KMS-11 (cell line): Measurements from ENCODE around the gene KLF15.

Experiments
- H2AFZ ChIP-seq: fragments of 200-600 bp; sonication (generic); 2 replicates; pipeline ENCODE4 v1.6.1; 2016; ENCODE audit warnings: antibody characterized with exemption, mixed run types, low read depth
- H3K27ac ChIP-seq: fragments of 200-600 bp; sonication (generic); 2 replicates; pipeline ENCODE4 v1.6.1; 2016; ENCODE audit warnings: mild to moderate bottlenecking, mixed run types
- H3K27me3 ChIP-seq: fragments of 200-600 bp; sonication (generic); 2 replicates; pipeline ENCODE4 v1.6.1; 2017; ENCODE audit warnings: mild to moderate bottlenecking, low read depth, mixed run types, moderate library complexity; ENCODE audit not compliant: insufficient read depth
- H3K36me3 ChIP-seq: fragments of 200-600 bp; sonication (generic); 2 replicates; pipeline ENCODE4 v1.6.1; 2017; ENCODE audit warnings: mild to moderate bottlenecking, mixed run types; ENCODE audit not compliant: insufficient read depth
- H3K4me1 ChIP-seq: fragments of 200-600 bp; sonication (generic); 2 replicates; pipeline ENCODE4 v1.6.1; 2016; ENCODE audit warnings: mild to moderate bottlenecking, low read depth, mixed run types; ENCODE audit not compliant: poor library complexity, severe bottlenecking
- H3K4me2 ChIP-seq: fragments of 200-600 bp; sonication (generic); 2 replicates; pipeline ENCODE4 v1.7.0; 2016; ENCODE audit warnings: mild to moderate bottlenecking, mixed run types
- H3K4me3 ChIP-seq: fragments of 200-600 bp; sonication (generic); IDR thresholded peaks from 2 replicates; pipeline ENCODE4 v1.6.1; 2017; ENCODE audit warnings: low read depth, low read length, mixed read lengths; ENCODE audit not compliant: insufficient read depth
- H3K79me2 ChIP-seq: fragments of 200-600 bp; sonication (generic); 2 replicates; pipeline ENCODE4 v1.6.1; 2016; ENCODE audit warnings: low read depth, mixed run types; ENCODE audit not compliant: insufficient read depth
- H3K9ac ChIP-seq: fragments of 200-600 bp; sonication (generic); 2 replicates; pipeline ENCODE4 v1.6.1; 2016; ENCODE audit warnings: mild to moderate bottlenecking, mixed run types
- H4K20me1 ChIP-seq: fragments of 200-600 bp; sonication (generic); 2 replicates; pipeline ENCODE4 v1.6.1; 2016; ENCODE audit warnings: mild to moderate bottlenecking, mixed run types; ENCODE audit not compliant: insufficient read depth
- TF ChIP-seq, protein P1 (sequence below): fragments of 200-600 bp; sonication (generic); conservative IDR thresholded peaks from 2 replicates; pipeline ENCODE4 v1.6.1; 2017; ENCODE audit warnings: low read depth, mild to moderate bottlenecking, antibody characterized with exemption, low read length, moderate library complexity, mixed read lengths

Gene KLF15

DNA sequence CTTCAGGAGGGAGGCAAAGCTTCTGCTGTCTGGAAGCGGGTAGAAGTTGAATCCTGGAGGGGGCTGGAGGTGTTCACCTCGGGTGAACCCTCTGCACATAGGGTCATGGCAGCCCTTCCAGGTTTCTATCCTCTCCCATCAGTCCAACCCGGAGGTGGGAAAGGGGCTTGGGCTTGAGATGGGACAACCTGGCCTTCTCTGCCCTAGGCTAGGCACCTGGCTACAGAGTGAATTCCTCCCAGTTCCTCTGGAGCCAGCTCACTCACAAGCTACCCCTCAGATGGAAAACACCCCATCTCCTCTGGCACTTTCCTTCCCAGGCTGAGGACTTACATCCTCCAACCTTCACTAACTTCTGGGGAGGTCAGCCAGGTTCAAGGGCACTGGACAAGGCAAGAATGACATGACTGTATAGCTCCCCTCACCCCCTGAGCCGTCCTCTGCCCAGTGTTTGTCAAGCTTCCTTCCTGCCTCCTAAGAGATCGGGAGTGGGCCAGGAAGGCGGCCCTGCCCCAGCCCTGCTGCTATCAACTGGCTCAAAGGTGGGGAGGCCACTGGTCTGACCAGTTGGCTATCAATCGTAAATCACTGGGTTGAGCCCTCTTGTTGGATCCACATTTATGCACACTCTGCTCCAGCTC lies 45.8 kb downstream of the KLF15 start:
- TF ChIP-seq, protein P1, sequence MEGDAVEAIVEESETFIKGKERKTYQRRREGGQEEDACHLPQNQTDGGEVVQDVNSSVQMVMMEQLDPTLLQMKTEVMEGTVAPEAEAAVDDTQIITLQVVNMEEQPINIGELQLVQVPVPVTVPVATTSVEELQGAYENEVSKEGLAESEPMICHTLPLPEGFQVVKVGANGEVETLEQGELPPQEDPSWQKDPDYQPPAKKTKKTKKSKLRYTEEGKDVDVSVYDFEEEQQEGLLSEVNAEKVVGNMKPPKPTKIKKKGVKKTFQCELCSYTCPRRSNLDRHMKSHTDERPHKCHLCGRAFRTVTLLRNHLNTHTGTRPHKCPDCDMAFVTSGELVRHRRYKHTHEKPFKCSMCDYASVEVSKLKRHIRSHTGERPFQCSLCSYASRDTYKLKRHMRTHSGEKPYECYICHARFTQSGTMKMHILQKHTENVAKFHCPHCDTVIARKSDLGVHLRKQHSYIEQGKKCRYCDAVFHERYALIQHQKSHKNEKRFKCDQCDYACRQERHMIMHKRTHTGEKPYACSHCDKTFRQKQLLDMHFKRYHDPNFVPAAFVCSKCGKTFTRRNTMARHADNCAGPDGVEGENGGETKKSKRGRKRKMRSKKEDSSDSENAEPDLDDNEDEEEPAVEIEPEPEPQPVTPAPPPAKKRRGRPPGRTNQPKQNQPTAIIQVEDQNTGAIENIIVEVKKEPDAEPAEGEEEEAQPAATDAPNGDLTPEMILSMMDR, result no peak
- Histone ChIP-seq H4K20me1 (no peaks in the 10 kb centered on the region), H3K27ac (no peak overlapping the region), H3K79me2 (no peaks in the 10 kb centered on the region), H3K4me1 (no peaks in the 10 kb centered on the region), H2AFZ (no peak overlapping the region), H3K27me3 (no peaks in the 10 kb centered on the region), H3K4me2 (no peak overlapping the region), H3K36me3 (no peaks in the 10 kb centered on the region), H3K9ac (no peak overlapping the region), H3K4me3 (no peak overlapping the region)

DNA sequence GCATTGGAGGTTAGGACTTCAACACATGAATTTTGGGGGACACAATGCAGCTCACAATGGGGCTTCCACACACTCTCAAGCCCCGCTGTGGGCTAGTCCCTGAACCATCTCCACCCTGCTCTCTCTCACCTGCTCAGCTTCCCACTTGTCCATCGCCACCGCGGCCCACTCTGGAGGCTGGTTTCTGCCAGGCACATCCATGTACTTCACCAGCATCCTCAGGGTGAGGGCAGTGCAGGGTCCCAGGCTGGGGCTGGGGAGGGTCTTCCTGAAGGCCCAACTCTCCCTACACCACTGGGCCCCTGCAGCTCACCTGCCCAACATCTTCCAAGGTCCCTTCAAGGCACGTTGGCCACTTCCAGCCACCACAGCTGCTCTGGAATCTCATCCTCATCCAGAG lies 46.4 kb downstream of the KLF15 start:
- no peaks in the 10 kb centered on the region for H3K4me1 ChIP-seq
- H2AFZ ChIP-seq, result no peak overlapping the region
- no peaks in the 10 kb centered on the region for H3K36me3 ChIP-seq
- TF ChIP-seq, protein P1, result no peak
- no peaks in the 10 kb centered on the region for H3K79me2 ChIP-seq
- no peaks in the 10 kb centered on the region for H4K20me1 ChIP-seq
- no peak overlapping the region for H3K4me3 ChIP-seq
- H3K4me2 ChIP-seq, result no peak overlapping the region
- no peak overlapping the region for H3K9ac ChIP-seq
- H3K27ac ChIP-seq, result no peak overlapping the region
- H3K27me3 ChIP-seq, result no peaks in the 10 kb centered on the region

DNA sequence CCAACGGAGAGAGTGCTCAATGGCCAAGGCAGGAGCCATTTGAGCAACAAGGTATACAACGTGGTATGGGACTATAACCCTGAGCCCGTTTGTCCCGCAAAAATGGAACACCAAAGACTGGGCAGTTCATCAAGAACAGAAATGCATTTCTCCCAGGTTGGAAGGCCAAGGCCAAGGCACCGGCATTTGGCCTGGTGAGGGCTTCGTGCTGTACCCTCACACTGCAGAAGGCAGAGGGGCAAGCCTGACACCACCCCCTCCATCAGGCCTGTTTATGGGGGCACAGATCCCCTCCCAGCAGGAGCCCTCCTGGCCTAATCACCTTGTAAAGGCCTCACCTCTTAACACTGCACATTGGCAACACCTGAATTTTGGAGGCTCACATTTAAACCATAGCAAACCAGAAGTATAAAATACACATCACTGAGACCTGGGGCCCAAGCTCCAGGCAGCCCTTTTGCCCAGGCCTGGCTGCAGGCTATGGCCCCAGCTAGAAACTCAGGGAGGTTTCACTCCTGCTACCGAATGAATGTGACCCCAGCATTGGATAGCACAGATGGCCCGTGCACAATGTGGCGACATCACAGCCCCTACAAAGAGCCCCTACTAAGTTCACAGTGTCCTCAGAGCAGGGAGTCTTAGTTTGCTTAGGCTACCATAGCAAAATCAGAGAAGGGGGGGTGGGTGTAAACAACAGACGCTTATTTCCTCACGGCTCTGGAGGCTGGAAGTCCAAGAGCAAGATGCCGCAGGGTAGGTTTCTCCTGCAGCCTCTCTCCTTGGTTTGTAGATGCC lies 47.1 kb downstream of the KLF15 start:
- Histone ChIP-seq H3K27me3 (no peaks in the 10 kb centered on the region), H4K20me1 (no peaks in the 10 kb centered on the region), H3K9ac (no peak overlapping the region), H3K4me3 (no peak overlapping the region), H3K36me3 (no peaks in the 10 kb centered on the region), H3K27ac (no peak overlapping the region), H3K4me2 (no peak overlapping the region), H2AFZ (no peak overlapping the region), H3K79me2 (no peaks in the 10 kb centered on the region), H3K4me1 (no peaks in the 10 kb centered on the region)
- TF ChIP-seq, protein P1, result no peak

DNA sequence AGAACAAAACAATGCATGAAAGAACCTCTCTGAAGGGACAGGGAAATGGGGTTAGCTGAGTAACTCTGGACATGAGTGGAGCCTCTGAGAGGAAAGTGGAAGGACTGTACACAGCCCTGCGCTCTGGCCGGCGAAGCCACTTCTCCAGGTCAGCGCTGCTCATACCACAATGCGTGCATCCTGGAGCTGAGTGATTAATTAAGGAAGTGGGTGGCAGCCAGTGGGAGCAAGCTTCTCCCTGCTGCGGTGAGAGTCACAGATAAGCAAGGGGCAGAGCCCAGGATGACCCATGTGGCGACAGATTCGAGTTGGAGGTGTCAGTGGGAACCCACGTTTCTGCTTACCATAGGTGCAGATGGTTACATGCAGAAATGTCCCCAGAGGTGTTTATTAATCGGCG lies 48.0 kb downstream of the KLF15 start:
- Histone ChIP-seq H3K9ac (no peak overlapping the region), H3K4me3 (no peak overlapping the region), H3K36me3 (no peaks in the 10 kb centered on the region), H3K27me3 (no peaks in the 10 kb centered on the region), H3K4me1 (no peaks in the 10 kb centered on the region), H3K27ac (no peak overlapping the region), H4K20me1 (no peaks in the 10 kb centered on the region), H3K4me2 (no peak overlapping the region), H2AFZ (no peak overlapping the region), H3K79me2 (no peaks in the 10 kb centered on the region)
- TF ChIP-seq, protein P1, result no peak
